ENCODE measurements around the gene C1orf159.
"Not testable (repeated sequence)": the region's sequence is repeated elsewhere in the genome, so short reads cannot be mapped to it uniquely, and the experiment has no call there.

Gene C1orf159

DNA sequence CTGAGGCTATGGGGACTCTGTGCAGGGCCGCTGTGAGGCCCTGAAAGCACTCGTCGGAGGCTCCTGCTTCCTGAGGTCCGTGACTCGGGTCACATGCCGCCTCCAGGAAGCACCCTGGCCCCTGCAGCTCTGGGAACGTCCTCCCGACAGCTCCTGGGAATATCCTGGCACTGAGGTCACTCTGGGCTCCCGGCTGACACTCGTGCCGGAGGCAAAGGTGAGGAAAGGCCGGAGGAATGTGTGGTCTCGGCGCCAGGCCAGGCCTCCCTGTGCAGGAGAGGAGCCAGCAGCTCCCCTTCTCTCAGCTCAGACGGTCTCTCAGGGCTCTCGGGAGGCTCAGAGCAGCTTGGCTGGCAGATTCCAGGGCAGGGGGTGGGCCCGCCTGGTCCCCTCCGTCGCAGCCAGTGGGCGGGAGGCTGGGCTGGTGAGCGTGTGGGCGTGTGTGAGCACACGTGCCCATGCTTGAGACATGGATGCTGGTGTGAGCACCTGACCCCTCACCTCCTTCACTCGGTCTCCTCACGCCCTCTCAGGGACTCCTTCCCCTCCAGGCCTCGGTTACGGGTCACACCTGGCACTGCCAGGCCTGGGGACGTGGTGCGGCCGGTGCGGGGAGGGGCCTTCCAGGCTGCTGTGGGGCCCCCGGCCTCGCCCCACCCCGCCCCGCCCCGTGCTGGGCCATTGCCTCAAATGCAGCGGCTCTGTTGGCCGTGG lies 36.3 kb downstream of the C1orf159 start:
- no peaks in the 10 kb centered on the region for H3K9me3 ChIP-seq (ENCODE audit: severe bottlenecking)
- H3K27me3 ChIP-seq (ENCODE audit: insufficient read depth, low read depth, severe bottlenecking) = peaks cover 7% of the 10 kb centered on the region
- peaks cover 6% of the 10 kb centered on the region for H3K36me3 ChIP-seq
- peak; percentile 67 for DNase-seq
- no peak overlapping the region for H3K27ac ChIP-seq
- H3K4me3 ChIP-seq (ENCODE audit: low read depth, low read length) = peak overlapping the region; percentile 52
- TF ChIP-seq, protein P1, sequence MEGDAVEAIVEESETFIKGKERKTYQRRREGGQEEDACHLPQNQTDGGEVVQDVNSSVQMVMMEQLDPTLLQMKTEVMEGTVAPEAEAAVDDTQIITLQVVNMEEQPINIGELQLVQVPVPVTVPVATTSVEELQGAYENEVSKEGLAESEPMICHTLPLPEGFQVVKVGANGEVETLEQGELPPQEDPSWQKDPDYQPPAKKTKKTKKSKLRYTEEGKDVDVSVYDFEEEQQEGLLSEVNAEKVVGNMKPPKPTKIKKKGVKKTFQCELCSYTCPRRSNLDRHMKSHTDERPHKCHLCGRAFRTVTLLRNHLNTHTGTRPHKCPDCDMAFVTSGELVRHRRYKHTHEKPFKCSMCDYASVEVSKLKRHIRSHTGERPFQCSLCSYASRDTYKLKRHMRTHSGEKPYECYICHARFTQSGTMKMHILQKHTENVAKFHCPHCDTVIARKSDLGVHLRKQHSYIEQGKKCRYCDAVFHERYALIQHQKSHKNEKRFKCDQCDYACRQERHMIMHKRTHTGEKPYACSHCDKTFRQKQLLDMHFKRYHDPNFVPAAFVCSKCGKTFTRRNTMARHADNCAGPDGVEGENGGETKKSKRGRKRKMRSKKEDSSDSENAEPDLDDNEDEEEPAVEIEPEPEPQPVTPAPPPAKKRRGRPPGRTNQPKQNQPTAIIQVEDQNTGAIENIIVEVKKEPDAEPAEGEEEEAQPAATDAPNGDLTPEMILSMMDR (IDR thresholded peaks at IDR 0.05; ENCODE audit: low read depth, low read length) = no peak

DNA sequence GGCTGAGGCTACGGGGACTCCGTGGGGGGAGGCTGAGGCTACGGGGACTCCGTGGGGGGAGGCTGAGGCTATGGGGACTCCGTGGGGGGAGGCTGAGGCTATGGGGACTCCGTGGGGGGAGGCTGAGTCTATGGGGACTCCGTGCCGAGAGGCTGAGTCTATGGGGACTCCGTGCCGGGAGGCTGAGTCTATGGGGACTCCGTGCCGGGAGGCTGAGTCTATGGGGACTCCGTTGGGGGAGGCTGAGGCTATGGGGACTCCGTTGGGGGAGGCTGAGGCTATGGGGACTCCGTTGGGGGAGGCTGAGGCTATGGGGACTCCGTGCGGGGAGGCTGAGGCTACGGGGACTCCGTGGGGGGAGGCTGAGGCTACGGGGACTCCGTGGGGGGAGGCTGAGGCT lies 38.5 kb downstream of the C1orf159 start:
- DNase-seq; H3K27me3 ChIP-seq (ENCODE audit: insufficient read depth, low read depth, severe bottlenecking); H3K4me3 ChIP-seq (ENCODE audit: low read depth, low read length); H3K27ac ChIP-seq; H3K36me3 ChIP-seq; H3K9me3 ChIP-seq (ENCODE audit: severe bottlenecking): not testable (repeated sequence)

DNA sequence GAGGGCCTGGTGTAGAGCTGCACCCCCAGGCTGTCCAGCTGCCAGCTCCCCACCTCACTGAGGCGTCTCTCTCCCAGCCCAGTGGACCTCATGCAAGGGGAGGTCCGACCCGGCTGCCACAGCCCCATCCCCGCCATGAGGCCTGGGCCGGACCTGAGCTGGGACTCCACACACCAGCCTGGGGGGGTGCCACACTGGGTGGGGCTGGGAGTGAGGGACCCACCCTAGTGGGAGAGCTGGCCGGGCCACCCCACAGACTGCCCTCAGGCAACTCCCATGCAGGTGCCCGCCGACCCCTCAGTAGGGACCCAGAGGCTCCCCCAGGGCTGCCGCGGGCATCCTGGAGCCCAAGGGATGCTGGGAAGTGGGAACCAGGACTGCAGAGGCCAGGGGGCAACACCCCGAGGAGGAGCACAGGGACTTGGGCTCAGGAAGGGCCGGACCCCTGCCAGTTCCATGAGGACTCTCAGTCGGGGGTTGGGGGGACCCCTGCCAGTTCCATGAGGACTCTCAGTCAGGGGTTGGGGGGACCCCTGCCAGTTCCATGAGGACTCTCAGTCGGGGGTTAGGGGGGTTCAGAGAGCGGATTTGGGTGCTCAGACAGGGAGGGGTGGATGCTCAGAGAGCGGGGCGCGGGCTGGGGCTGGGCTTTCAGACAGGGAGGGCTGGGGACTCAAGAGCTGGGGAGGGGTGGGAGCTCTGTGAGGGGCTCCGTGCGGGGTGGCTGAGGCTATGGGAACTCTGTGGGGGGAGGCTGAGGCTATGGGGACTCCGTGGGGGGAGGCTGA lies 40.5 kb downstream of the C1orf159 start:
- Histone ChIP-seq H3K27ac (no peak overlapping the region), H3K9me3 (ENCODE audit: severe bottlenecking) (no peaks in the 10 kb centered on the region), H3K27me3 (ENCODE audit: insufficient read depth, low read depth, severe bottlenecking) (peaks cover 7% of the 10 kb centered on the region), H3K4me3 (ENCODE audit: low read depth, low read length) (no peak overlapping the region), H3K36me3 (no peaks in the 10 kb centered on the region)
- TF ChIP-seq, protein P1 (IDR thresholded peaks at IDR 0.05; ENCODE audit: low read depth, low read length) = no peak
- no peak for DNase-seq

DNA sequence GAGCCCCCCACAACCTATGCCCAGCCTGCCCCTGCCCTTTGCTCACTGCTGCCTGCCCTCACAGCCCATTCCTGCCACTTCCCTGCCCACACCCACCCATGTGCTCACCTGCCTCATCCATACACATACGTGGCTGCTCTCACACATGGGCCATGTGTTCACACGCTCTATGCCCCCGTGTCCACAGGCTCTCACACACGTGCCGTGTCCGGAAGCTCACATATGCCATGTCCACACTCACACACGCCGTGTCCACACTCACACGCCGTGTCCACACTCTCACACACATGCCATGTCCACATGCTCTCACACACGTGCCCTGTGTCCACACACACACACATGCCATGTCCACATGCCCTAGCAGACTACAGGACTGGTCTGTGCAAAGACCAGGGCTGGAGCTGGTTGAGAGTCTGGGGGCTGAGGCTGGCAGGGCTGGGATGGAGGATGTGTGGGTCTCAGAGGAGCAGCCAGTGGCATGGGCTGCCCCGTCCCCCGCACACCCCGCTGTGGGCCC lies 41.2 kb downstream of the C1orf159 start:
- Histone ChIP-seq H3K36me3 (no peaks in the 10 kb centered on the region), H3K27me3 (ENCODE audit: insufficient read depth, low read depth, severe bottlenecking) (peaks cover 7% of the 10 kb centered on the region), H3K4me3 (ENCODE audit: low read depth, low read length) (no peak overlapping the region), H3K9me3 (ENCODE audit: severe bottlenecking) (no peaks in the 10 kb centered on the region), H3K27ac (no peak overlapping the region)
- TF ChIP-seq, protein P1 (IDR thresholded peaks at IDR 0.05; ENCODE audit: low read depth, low read length) = no peak
- no peak for DNase-seq

DNA sequence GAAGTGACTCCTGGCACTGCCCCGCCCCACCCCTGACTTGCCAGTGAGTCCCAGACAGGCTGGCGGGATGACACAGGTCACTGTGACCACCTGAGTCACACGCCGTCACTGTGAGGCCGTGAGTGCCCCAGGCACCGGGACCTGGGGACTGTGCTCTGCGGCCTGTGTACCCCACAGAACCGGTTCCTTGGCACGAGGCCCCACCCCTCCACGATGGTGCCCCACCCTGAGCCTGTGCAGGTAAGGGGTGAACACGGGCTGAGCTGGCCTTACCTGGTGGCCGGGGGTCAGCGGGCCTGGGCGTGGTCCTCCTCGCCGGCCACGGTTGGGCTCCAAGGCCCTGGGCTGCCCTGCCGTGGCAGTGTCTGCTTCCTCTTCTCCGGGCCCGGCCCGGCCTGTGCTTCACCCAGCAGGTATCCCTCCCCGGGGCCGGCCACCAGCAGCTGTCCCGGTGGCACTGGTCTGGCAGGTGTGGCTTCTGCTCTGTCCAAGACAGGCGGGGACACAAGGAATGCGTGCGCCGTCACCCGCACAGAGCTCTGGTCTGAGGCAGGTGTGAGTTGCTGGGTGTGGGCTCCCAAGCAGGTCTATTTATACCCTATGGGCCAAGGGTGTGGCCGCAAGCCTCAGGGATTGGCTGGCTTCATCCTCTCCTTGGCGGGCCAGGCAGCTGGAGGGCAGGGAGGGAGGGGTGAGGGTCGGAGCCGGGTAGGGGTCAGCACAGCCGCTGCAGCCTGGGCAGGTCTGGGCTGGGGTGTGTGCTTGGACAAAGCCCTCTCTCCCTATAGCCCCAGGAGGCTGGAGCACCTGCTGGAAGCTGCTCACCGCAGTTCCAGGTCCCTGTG lies 41.9 kb downstream of the C1orf159 start, which contains the start of gene RNF223:
RNF223 (minus strand) TSS at position 564 of the 845 bp plus-strand sequence. CDS start 1,740 bp downstream, outside the sequence.
- Histone ChIP-seq H3K36me3 (no peaks in the 10 kb centered on the region), H3K4me3 (ENCODE audit: low read depth, low read length) (no peak within 1 kb of the TSS), H3K9me3 (ENCODE audit: severe bottlenecking) (no peaks in the 10 kb centered on the region), H3K27me3 (ENCODE audit: insufficient read depth, low read depth, severe bottlenecking) (peaks cover 7% of the 10 kb centered on the region), H3K27ac (no peak within 1 kb of the TSS)
- TF ChIP-seq, protein P1 (IDR thresholded peaks at IDR 0.05; ENCODE audit: low read depth, low read length) = no peak
- DNase-seq = no peak
